HG03066 (cell line): ENCODE results near the gene KCNE4.

Experiments used
- ATAC-seq: cut with Tn5 transposase; IDR thresholded peaks from one replicate; pipeline ENCODE4 v1.9.1; 2021; ENCODE audit warnings: low read depth; ENCODE audit not compliant: unreplicated experiment

The KCNE4 gene, protein sequence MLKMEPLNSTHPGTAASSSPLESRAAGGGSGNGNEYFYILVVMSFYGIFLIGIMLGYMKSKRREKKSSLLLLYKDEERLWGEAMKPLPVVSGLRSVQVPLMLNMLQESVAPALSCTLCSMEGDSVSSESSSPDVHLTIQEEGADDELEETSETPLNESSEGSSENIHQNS

DNA sequence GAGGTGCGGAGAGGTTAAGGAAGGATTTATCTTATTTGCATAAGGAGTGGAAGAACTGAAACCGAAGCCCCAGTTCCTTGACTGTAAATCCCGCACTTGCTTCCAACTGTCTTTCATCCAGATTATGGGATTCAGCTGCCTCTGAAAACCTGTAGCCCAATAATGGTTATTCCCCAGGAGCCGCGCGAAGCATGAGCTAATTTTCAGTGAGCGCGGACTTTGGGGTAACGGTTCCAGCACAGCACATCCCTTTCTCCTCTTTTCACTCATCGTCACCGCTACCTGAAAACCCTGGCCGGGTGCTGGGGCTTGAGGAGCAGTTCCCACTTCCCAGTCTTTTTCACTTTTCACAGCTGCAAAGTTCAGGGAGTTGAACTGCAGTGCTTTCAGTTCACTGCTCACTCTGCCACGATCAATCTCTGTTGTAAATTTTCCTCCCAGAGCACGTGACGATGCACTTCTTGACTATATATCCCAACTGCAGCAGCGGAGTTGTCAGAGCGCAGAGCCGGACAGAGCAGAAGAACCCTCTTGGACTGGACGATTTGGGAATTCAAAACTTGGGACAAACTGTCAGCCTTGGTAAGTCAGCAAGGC, at the start of gene KCNE4:
Gene KCNE4 (plus strand): TSS at position 498 of the 597 bp plus-strand sequence. CDS start 641 bp downstream, outside the sequence.
- no peak for ATAC-seq

GRCh38 chr2:223003191-223003590, 48.8 kb upstream of the KCNE4 start:
- no peak for ATAC-seq

- no peak for ATAC-seq
Observed at GRCh38 chr2:223005496-223005895, 46.5 kb upstream of the KCNE4 start.

DNA sequence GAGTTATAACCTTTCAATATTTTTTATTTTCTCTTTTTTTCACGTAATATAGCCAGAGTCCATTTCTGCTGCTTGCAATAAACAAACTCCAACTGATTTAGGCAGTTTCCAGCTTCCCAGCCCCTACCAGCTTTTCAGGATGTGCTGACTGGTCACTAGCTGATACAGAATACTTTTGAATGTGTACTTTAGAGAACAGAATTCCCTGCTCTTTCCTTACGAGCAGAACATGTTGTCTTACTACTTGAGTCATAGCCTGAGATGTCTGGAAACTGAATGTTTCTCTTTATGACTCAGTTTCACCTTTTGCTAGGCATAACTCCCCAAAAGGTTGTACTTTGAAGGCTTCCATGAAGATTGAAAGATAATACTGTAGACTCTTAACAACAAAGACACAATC, 44.5 kb upstream of the KCNE4 start:
- no peak for ATAC-seq

- ATAC-seq: no peak
Observed at GRCh38 chr2:223008162-223008561, 43.8 kb upstream of the KCNE4 start.

DNA sequence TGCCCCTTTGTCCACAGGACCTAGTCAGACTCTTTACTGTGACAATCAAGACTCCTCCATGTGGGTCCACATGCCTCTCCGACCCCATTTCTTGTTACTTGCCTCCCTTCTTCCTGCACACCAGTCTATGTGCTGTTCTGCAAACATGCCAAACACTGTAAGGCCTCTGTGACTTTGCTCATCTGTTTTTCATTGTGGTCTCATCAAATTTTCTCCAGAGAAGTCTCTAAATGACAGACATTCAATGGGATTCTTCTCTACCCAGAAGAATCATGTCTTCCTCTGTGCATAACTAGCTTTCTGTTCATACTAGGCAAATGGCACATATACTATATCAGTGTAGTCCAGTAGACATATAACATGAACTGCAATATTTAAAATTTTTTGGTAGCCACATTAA, 43.0 kb upstream of the KCNE4 start:
- no peak for ATAC-seq

DNA sequence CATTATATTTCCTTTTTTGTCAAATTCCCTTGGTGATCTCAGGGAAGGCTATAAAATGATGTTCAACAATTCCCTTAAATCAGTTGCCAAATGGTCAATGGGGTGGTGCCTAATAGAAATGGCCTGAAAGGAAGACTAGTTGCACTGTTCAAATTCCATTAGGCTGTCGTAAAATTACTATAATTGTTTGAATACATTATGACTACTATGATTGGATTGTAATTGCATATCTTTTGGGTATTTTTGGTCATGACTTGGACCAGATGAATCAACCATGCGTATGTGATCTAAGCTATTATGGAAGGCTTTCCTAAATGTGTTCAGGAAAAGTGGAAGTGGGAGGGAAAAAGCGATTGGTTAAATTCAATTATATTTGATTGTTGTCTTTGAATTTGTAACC, 41.3 kb upstream of the KCNE4 start:
- ATAC-seq: no peak

DNA sequence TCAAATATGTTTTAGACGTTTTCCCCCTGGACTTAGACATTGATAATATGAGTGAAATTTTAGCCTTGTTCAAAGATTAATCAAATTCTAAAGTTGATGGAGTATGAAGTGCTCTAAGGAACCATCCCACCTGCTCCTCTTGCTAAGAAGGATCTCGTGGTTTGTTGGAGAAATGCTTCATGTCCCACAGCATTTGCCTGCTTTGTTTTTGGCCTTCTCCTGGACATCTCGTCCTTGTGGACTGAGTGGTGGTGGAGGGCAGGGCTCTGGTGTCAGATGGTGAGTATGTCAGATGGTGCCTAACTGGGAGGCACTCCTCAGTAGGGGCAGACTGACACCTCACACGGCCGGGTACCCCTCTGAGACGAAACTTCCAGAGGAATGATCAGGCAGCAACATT, 39.7 kb upstream of the KCNE4 start:
- no peak for ATAC-seq

GRCh38 chr2:223019390-223019930, 32.5 kb upstream of the KCNE4 start:
- ATAC-seq: no peak

- ATAC-seq: no peak
Observed at GRCh38 chr2:223019987-223020717, 31.8 kb upstream of the KCNE4 start.

- ATAC-seq: no peak
Observed at GRCh38 chr2:223020971-223021675, 30.9 kb upstream of the KCNE4 start.

DNA sequence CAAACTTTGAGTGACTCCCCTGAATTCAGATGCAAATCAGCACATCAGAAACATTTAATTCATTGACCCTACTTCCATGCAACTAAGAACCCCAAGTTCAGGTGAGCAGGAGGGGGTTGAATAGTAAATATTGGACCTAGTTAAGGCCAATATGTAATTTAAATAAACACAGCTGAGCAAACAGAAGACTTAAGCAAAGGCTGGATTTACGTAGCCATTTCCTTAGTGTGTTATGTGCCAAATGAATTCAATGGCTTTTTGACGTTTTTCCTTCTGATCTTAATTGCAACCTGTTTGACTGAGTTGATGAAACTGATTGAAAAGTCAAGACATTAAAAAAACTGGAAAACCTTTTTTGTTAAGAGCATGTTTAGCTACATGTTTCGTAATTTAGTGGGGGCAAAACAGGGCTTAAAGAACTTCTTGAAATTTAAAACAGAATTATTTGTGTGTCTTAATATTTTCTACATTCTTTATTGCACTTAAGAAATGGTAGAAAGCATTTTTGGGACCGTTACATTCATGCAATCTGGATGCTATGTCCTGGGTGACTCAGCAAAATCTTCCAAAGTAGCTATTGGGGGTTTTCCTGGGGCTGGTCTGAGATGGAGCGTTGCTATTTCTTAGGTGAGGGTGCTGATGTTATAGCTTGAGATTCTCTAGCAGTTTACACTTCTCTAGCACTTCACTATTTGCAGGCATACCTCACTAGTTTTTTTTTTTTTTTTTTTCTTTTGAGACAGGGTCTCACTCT, 25.5 kb upstream of the KCNE4 start:
- no peak for ATAC-seq

DNA sequence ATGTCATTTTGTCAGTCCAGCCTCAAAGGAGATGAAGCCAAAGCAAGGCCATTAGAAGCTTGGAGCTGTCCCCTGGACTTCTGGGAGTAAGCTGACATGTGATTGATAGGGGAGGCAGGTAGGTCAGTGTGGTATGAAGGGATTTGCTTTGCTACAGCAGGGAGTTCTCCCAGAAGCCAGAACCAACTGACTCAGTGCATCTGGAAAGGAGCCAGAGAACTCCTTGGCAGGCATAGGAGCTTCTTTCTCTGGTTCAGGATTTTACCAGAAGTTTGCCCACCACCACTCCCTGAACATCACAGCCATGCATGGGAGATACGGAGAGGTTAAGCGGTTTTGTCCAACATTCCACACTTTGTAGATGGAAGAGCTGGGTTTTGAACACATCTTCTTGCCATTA, 24.5 kb upstream of the KCNE4 start:
- no peak for ATAC-seq

DNA sequence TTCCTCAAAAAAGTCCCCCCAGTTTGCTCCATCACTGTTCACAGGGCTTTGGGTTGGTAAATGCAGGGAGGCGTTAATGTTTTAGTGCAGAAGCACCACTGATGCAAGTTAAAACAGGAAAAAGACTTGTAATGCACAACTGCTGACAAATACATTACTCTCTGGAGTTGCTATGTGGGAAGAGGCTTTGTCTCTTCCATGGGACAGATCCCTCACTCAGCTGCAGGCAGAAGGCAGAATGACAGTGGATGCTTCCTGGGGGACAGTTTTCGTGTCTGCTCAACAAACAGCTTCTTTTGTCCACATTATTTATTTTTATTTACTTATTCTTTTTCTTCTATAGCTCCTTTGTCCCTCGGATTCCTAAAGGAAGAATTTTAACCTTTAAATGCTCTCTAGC, 22.7 kb upstream of the KCNE4 start:
- no peak for ATAC-seq

GRCh38 chr2:223032187-223033142, 19.5 kb upstream of the KCNE4 start:
- no peak for ATAC-seq

DNA sequence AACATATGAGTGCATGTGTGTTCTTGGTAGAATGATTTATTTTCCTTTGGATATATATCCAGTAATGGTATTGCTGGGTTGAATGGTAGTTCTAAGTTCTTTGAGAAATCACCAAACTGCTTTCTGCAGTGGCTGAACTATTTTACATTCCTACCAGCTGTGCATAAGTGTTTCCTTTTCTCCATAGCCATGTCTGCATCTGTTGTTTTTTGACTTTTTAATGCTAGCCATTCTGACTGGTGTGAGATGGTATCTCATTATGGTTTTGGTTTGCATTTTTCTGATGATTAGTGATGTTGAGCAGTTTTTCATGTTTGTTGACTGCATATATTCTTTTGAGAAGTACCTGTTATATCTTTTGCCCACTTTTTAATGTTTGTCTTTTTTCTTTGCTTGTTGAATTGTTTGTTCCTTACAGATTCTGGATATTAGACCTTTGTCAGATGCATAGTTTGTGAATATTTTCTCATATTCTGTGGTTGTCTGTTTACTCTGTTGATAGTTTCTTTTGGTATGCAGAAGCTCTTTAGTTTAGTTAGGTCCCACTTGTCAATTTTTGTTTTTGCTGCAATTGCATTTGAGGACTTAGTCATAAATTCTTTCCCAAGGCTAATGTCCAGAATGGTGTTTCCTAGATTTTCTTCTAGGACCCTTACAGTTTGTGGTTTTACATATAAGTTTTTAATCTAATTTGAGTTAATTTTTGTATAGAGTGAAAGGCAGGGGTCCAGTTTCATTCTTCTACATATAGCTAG, 17.6 kb upstream of the KCNE4 start:
- no peak for ATAC-seq

GRCh38 chr2:223036790-223037444, 15.1 kb upstream of the KCNE4 start:
- no peak for ATAC-seq

GRCh38 chr2:223037445-223037800, 14.6 kb upstream of the KCNE4 start:
- no peak for ATAC-seq
